ENCODE measurements around the gene SLC17A5.

SLC17A5 gene

GRCh38 chr6:73652637-73653570 lies 888 bp downstream of the SLC17A5 start:
- peaks cover 42% of the 10 kb centered on the region for H3K36me3 Mint-ChIP-seq (ENCODE audit: low read depth)
- H3K4me3 Mint-ChIP-seq: peak overlapping the region; percentile 85
- peaks cover 19% of the 10 kb centered on the region for H3K4me1 Mint-ChIP-seq (ENCODE audit: low read depth)
- H3K9me3 Mint-ChIP-seq: no peaks in the 10 kb centered on the region
- intact Hi-C loops (cut with micrococcal nuclease): loop anchor here (5.0 kb wide), 1 partner anchor 201 kb away; the partner anchor contains the start of gene CGAS
- H3K27ac Mint-ChIP-seq: peak overlapping the region; percentile 95
- H3K27me3 Mint-ChIP-seq: no peaks in the 10 kb centered on the region

GRCh38 chr6:73649783-73650182 lies 4.0 kb downstream of the SLC17A5 start:
- Mint-ChIP-seq H3K4me1 (ENCODE audit: low read depth) (peaks cover 22% of the 10 kb centered on the region), H3K4me3 (no peak overlapping the region), H3K9me3 (no peaks in the 10 kb centered on the region), H3K27me3 (no peaks in the 10 kb centered on the region), H3K36me3 (ENCODE audit: low read depth) (peaks cover 53% of the 10 kb centered on the region), H3K27ac (no peak overlapping the region)
- intact Hi-C loops (cut with micrococcal nuclease): loop anchor here (5.0 kb wide), 1 partner anchor 197 kb away; the partner anchor contains the start of gene CGAS

GRCh38 chr6:73648166-73648565 lies 5.6 kb downstream of the SLC17A5 start:
- H3K4me1 Mint-ChIP-seq (ENCODE audit: low read depth): peaks cover 19% of the 10 kb centered on the region
- peaks cover 40% of the 10 kb centered on the region for H3K36me3 Mint-ChIP-seq (ENCODE audit: low read depth)
- H3K4me3 Mint-ChIP-seq: no peak overlapping the region
- no peaks in the 10 kb centered on the region for H3K27me3 Mint-ChIP-seq
- intact Hi-C loops (cut with micrococcal nuclease): no loop called here
- peak overlapping the region; percentile 6 for H3K27ac Mint-ChIP-seq
- no peaks in the 10 kb centered on the region for H3K9me3 Mint-ChIP-seq

- no peaks in the 10 kb centered on the region for H3K9me3 Mint-ChIP-seq
- peaks cover 50% of the 10 kb centered on the region for H3K36me3 Mint-ChIP-seq (ENCODE audit: low read depth)
- intact Hi-C loops (cut with micrococcal nuclease): no loop called here
- peak overlapping the region; percentile 82 for H3K4me3 Mint-ChIP-seq
- peaks cover 28% of the 10 kb centered on the region for H3K4me1 Mint-ChIP-seq (ENCODE audit: low read depth)
- no peaks in the 10 kb centered on the region for H3K27me3 Mint-ChIP-seq
- peak overlapping the region; percentile 81 for H3K27ac Mint-ChIP-seq
Measured at GRCh38 chr6:73644941-73645591, 8.7 kb downstream of the SLC17A5 start.

GRCh38 chr6:73644030-73644429 lies 9.8 kb downstream of the SLC17A5 start:
- Mint-ChIP-seq H3K4me1 (ENCODE audit: low read depth) (peaks cover 23% of the 10 kb centered on the region), H3K27ac (no peak overlapping the region), H3K36me3 (ENCODE audit: low read depth) (peaks cover 52% of the 10 kb centered on the region), H3K4me3 (no peak overlapping the region), H3K9me3 (no peaks in the 10 kb centered on the region), H3K27me3 (no peaks in the 10 kb centered on the region)
- intact Hi-C loops (cut with micrococcal nuclease): no loop called here

GRCh38 chr6:73642530-73642929 lies 11.3 kb downstream of the SLC17A5 start:
- H3K27ac Mint-ChIP-seq: no peak overlapping the region
- H3K4me3 Mint-ChIP-seq: no peak overlapping the region
- intact Hi-C loops (cut with micrococcal nuclease): no loop called here
- no peaks in the 10 kb centered on the region for H3K27me3 Mint-ChIP-seq
- no peaks in the 10 kb centered on the region for H3K9me3 Mint-ChIP-seq
- H3K4me1 Mint-ChIP-seq (ENCODE audit: low read depth): peaks cover 18% of the 10 kb centered on the region
- peaks cover 56% of the 10 kb centered on the region for H3K36me3 Mint-ChIP-seq (ENCODE audit: low read depth)

- no peaks in the 10 kb centered on the region for H3K27me3 Mint-ChIP-seq
- H3K9me3 Mint-ChIP-seq: no peaks in the 10 kb centered on the region
- intact Hi-C loops (cut with micrococcal nuclease): no loop called here
- no peak overlapping the region for H3K4me3 Mint-ChIP-seq
- H3K36me3 Mint-ChIP-seq (ENCODE audit: low read depth): peaks cover 68% of the 10 kb centered on the region
- peaks cover 21% of the 10 kb centered on the region for H3K4me1 Mint-ChIP-seq (ENCODE audit: low read depth)
- no peak overlapping the region for H3K27ac Mint-ChIP-seq
Measured at GRCh38 chr6:73640179-73640750, 13.5 kb downstream of the SLC17A5 start.

- no peaks in the 10 kb centered on the region for H3K9me3 Mint-ChIP-seq
- peaks cover 21% of the 10 kb centered on the region for H3K4me1 Mint-ChIP-seq (ENCODE audit: low read depth)
- peaks cover 74% of the 10 kb centered on the region for H3K36me3 Mint-ChIP-seq (ENCODE audit: low read depth)
- no peak overlapping the region for H3K27ac Mint-ChIP-seq
- H3K27me3 Mint-ChIP-seq: no peaks in the 10 kb centered on the region
- H3K4me3 Mint-ChIP-seq: no peak overlapping the region
- intact Hi-C loops (cut with micrococcal nuclease): no loop called here
Measured at GRCh38 chr6:73639040-73639439, 14.8 kb downstream of the SLC17A5 start.

- Mint-ChIP-seq H3K4me3 (no peak overlapping the region), H3K36me3 (ENCODE audit: low read depth) (peaks cover 72% of the 10 kb centered on the region), H3K9me3 (no peaks in the 10 kb centered on the region), H3K4me1 (ENCODE audit: low read depth) (peaks cover 21% of the 10 kb centered on the region), H3K27ac (no peak overlapping the region), H3K27me3 (no peaks in the 10 kb centered on the region)
- intact Hi-C loops (cut with micrococcal nuclease): no loop called here
Measured at GRCh38 chr6:73637404-73637803, 16.4 kb downstream of the SLC17A5 start.

- Mint-ChIP-seq H3K4me1 (ENCODE audit: low read depth) (peaks cover 13% of the 10 kb centered on the region), H3K9me3 (no peaks in the 10 kb centered on the region), H3K27ac (no peak overlapping the region), H3K36me3 (ENCODE audit: low read depth) (peaks cover 78% of the 10 kb centered on the region), H3K4me3 (no peak overlapping the region), H3K27me3 (no peaks in the 10 kb centered on the region)
- intact Hi-C loops (cut with micrococcal nuclease): no loop called here
Measured at GRCh38 chr6:73636048-73636447, 17.7 kb downstream of the SLC17A5 start.

- Mint-ChIP-seq H3K27ac (no peak overlapping the region), H3K36me3 (ENCODE audit: low read depth) (peaks cover 79% of the 10 kb centered on the region), H3K27me3 (no peaks in the 10 kb centered on the region), H3K4me1 (ENCODE audit: low read depth) (peaks cover 16% of the 10 kb centered on the region), H3K9me3 (no peaks in the 10 kb centered on the region), H3K4me3 (no peak overlapping the region)
- intact Hi-C loops (cut with micrococcal nuclease): no loop called here
Measured at GRCh38 chr6:73632346-73632745, 21.4 kb downstream of the SLC17A5 start.

GRCh38 chr6:73631849-73632248 lies 21.9 kb downstream of the SLC17A5 start:
- H3K9me3 Mint-ChIP-seq: no peaks in the 10 kb centered on the region
- intact Hi-C loops (cut with micrococcal nuclease): no loop called here
- peak overlapping the region; percentile 55 for H3K27ac Mint-ChIP-seq
- H3K4me3 Mint-ChIP-seq: no peak overlapping the region
- H3K36me3 Mint-ChIP-seq (ENCODE audit: low read depth): peaks cover 77% of the 10 kb centered on the region
- no peaks in the 10 kb centered on the region for H3K27me3 Mint-ChIP-seq
- peaks cover 11% of the 10 kb centered on the region for H3K4me1 Mint-ChIP-seq (ENCODE audit: low read depth)

- intact Hi-C loops (cut with micrococcal nuclease): no loop called here
- Mint-ChIP-seq H3K9me3 (no peaks in the 10 kb centered on the region), H3K27me3 (no peaks in the 10 kb centered on the region)
Measured at GRCh38 chr6:73630401-73630800, 23.4 kb downstream of the SLC17A5 start.

GRCh38 chr6:73624896-73625295 lies 28.9 kb downstream of the SLC17A5 start:
- intact Hi-C loops (cut with micrococcal nuclease): no loop called here
- H3K9me3 Mint-ChIP-seq: no peaks in the 10 kb centered on the region
- H3K4me1 Mint-ChIP-seq (ENCODE audit: low read depth): peaks cover 7% of the 10 kb centered on the region
- no peak overlapping the region for H3K4me3 Mint-ChIP-seq
- H3K27me3 Mint-ChIP-seq: no peaks in the 10 kb centered on the region
- H3K27ac Mint-ChIP-seq: no peak overlapping the region
- peaks cover 51% of the 10 kb centered on the region for H3K36me3 Mint-ChIP-seq (ENCODE audit: low read depth)

More at GRCh38 chr6:73630401-73630800, 23.4 kb downstream of the SLC17A5 start:
- Mint-ChIP-seq H3K4me3 (no peak overlapping the region), H3K4me1 (ENCODE audit: low read depth) (peaks cover 7% of the 10 kb centered on the region), H3K27ac (no peak overlapping the region), H3K36me3 (ENCODE audit: low read depth) (peaks cover 66% of the 10 kb centered on the region)
